K562 (cell line): ENCODE data around the gene TRIP10. TPM values are rescaled to one million over a fixed set of nuclear protein-coding genes. Genes with fewer than 3 reads are reported as not detected.
A peak's percentile ranks its signal among the peaks of the same experiment; 100 is the strongest.

Experiments used
- CHD1 ChIP-seq: fragments of 200-600 bp; sonication (generic); IDR thresholded peaks from one replicate; pipeline ENCODE4 v1.6.1; 2012; ENCODE audit warnings: mild to moderate bottlenecking, moderate library complexity, low read length, inconsistent platforms
- NFATC3 ChIP-seq: fragments of 450-650 bp; IDR thresholded peaks from 2 replicates; pipeline ENCODE4 v1.6.1; 2017; ENCODE audit warnings: mild to moderate bottlenecking
- U2AF2 ChIP-seq: fragments of 200-400 bp; formaldehyde crosslinking; optimal IDR thresholded peaks from 2 replicates; pipeline ENCODE3; 2017; ENCODE audit warnings: low read depth, mild to moderate bottlenecking, low read length
- ZFPM2 ChIP-seq: fragments of 250-450 bp; sonication (Bioruptor Pico); IDR thresholded peaks from 2 replicates; pipeline ENCODE4 v1.5.1; 2022; ENCODE audit warnings: mild to moderate bottlenecking
- ZNF740 ChIP-seq, 3 experiments: fragments of 200-800 bp in 1 of 3; sonication (Bioruptor generic) in 1 of 3; sonication (generic) in 1 of 3; formaldehyde crosslinking in 1 of 3; IDR thresholded peaks; 2 replicates each; pipeline versions ENCODE4 v1.6.1 to v1.8.0; 2016 to 2022; ENCODE audit warnings: mild to moderate bottlenecking in 2 of 3, missing compliant biosample characterization in 2 of 3, missing genetic modification characterization in 2 of 3, missing genetic modification reagents in 1 of 3
- polyA plus RNA-seq, 8 experiments: library from polyadenylated mRNA; depleted of rRNA in 4 of 8; stranded (reverse) in 5 of 8; unstranded in 3 of 8; fragments of >200 nt; fragmentation: Nextera tagmentation in 2 of 8; fragmentation: Illumina TruSeq in 1 of 8; extraction: Ambion mirVana in 2 of 8; extraction: Trizol in 1 of 8; gene quantifications; 2 replicates each; pipeline versions ENCODE4 v1.2.1 to v1.2.3, GENCODE V29; 2011 to 2014; ENCODE audit warnings: inconsistent platforms in 1 of 8, missing spikeins in 1 of 8
- total RNA-seq, 7 experiments: library from RNA; depleted of rRNA in 6 of 7; stranded (reverse); fragments of >200 nt in 6 of 7; fragmentation: Illumina TruSeq in 2 of 7; extraction: Trizol in 2 of 7; gene quantifications; 2 replicates each; pipeline versions ENCODE4 v1.2.1 to v1.2.3, GENCODE V29; 2011 to 2021; ENCODE audit warnings: low replicate concordance in 1 of 7
- TF ChIP-seq, protein P1 (sequence below): fragments of 450-650 bp; IDR thresholded peaks from 2 replicates; pipeline ENCODE4 v1.6.1; 2016; ENCODE audit warnings: mild to moderate bottlenecking, moderate library complexity
- TF ChIP-seq, protein P2 (sequence below): fragments of 450-650 bp; IDR thresholded peaks from 2 replicates; pipeline ENCODE4 v1.7.1; 2018; ENCODE audit warnings: mild to moderate bottlenecking, low read depth; ENCODE audit not compliant: partially characterized antibody
- TF ChIP-seq, protein P3 (sequence below): sonication (generic); formaldehyde crosslinking; IDR thresholded peaks from 2 replicates; pipeline ENCODE4 v1.8.1; 2022; ENCODE audit warnings: missing genetic modification reagents

Gene TRIP10
- total and polyA plus RNA-seq, 9 of the 15 experiments (the other 6 are each of a cell fraction or from before 2014, with no cell fraction given), result 1.2 to 66.8 (median 36.1) TPM

GRCh38 chr19:6737284-6737872 is 2.1 kb upstream of the TRIP10 start, which contains the start of gene GPR108 (continued):
- TF ChIP-seq, protein P1, sequence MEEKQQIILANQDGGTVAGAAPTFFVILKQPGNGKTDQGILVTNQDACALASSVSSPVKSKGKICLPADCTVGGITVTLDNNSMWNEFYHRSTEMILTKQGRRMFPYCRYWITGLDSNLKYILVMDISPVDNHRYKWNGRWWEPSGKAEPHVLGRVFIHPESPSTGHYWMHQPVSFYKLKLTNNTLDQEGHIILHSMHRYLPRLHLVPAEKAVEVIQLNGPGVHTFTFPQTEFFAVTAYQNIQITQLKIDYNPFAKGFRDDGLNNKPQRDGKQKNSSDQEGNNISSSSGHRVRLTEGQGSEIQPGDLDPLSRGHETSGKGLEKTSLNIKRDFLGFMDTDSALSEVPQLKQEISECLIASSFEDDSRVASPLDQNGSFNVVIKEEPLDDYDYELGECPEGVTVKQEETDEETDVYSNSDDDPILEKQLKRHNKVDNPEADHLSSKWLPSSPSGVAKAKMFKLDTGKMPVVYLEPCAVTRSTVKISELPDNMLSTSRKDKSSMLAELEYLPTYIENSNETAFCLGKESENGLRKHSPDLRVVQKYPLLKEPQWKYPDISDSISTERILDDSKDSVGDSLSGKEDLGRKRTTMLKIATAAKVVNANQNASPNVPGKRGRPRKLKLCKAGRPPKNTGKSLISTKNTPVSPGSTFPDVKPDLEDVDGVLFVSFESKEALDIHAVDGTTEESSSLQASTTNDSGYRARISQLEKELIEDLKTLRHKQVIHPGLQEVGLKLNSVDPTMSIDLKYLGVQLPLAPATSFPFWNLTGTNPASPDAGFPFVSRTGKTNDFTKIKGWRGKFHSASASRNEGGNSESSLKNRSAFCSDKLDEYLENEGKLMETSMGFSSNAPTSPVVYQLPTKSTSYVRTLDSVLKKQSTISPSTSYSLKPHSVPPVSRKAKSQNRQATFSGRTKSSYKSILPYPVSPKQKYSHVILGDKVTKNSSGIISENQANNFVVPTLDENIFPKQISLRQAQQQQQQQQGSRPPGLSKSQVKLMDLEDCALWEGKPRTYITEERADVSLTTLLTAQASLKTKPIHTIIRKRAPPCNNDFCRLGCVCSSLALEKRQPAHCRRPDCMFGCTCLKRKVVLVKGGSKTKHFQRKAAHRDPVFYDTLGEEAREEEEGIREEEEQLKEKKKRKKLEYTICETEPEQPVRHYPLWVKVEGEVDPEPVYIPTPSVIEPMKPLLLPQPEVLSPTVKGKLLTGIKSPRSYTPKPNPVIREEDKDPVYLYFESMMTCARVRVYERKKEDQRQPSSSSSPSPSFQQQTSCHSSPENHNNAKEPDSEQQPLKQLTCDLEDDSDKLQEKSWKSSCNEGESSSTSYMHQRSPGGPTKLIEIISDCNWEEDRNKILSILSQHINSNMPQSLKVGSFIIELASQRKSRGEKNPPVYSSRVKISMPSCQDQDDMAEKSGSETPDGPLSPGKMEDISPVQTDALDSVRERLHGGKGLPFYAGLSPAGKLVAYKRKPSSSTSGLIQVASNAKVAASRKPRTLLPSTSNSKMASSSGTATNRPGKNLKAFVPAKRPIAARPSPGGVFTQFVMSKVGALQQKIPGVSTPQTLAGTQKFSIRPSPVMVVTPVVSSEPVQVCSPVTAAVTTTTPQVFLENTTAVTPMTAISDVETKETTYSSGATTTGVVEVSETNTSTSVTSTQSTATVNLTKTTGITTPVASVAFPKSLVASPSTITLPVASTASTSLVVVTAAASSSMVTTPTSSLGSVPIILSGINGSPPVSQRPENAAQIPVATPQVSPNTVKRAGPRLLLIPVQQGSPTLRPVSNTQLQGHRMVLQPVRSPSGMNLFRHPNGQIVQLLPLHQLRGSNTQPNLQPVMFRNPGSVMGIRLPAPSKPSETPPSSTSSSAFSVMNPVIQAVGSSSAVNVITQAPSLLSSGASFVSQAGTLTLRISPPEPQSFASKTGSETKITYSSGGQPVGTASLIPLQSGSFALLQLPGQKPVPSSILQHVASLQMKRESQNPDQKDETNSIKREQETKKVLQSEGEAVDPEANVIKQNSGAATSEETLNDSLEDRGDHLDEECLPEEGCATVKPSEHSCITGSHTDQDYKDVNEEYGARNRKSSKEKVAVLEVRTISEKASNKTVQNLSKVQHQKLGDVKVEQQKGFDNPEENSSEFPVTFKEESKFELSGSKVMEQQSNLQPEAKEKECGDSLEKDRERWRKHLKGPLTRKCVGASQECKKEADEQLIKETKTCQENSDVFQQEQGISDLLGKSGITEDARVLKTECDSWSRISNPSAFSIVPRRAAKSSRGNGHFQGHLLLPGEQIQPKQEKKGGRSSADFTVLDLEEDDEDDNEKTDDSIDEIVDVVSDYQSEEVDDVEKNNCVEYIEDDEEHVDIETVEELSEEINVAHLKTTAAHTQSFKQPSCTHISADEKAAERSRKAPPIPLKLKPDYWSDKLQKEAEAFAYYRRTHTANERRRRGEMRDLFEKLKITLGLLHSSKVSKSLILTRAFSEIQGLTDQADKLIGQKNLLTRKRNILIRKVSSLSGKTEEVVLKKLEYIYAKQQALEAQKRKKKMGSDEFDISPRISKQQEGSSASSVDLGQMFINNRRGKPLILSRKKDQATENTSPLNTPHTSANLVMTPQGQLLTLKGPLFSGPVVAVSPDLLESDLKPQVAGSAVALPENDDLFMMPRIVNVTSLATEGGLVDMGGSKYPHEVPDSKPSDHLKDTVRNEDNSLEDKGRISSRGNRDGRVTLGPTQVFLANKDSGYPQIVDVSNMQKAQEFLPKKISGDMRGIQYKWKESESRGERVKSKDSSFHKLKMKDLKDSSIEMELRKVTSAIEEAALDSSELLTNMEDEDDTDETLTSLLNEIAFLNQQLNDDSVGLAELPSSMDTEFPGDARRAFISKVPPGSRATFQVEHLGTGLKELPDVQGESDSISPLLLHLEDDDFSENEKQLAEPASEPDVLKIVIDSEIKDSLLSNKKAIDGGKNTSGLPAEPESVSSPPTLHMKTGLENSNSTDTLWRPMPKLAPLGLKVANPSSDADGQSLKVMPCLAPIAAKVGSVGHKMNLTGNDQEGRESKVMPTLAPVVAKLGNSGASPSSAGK, result no peak
- TF ChIP-seq ZFPM2 (CRISPR knock-in tag) (0 out of 2 replicates have a peak, but pooled peaks have one; percentile 62), CHD1 (no peak), ZNF740 (CRISPR knock-in tag; IDR thresholded peaks at IDR 0.05) (no peak; the same call in 1 of the 2 replicates), ZNF740 (tag; IDR thresholded peaks at IDR 0.05) (no peak), U2AF2 (no peak), NFATC3 (no peak)
- TF ChIP-seq, protein P2, sequence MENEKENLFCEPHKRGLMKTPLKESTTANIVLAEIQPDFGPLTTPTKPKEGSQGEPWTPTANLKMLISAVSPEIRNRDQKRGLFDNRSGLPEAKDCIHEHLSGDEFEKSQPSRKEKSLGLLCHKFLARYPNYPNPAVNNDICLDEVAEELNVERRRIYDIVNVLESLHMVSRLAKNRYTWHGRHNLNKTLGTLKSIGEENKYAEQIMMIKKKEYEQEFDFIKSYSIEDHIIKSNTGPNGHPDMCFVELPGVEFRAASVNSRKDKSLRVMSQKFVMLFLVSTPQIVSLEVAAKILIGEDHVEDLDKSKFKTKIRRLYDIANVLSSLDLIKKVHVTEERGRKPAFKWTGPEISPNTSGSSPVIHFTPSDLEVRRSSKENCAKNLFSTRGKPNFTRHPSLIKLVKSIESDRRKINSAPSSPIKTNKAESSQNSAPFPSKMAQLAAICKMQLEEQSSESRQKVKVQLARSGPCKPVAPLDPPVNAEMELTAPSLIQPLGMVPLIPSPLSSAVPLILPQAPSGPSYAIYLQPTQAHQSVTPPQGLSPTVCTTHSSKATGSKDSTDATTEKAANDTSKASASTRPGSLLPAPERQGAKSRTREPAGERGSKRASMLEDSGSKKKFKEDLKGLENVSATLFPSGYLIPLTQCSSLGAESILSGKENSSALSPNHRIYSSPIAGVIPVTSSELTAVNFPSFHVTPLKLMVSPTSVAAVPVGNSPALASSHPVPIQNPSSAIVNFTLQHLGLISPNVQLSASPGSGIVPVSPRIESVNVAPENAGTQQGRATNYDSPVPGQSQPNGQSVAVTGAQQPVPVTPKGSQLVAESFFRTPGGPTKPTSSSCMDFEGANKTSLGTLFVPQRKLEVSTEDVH, result peak; percentile 68
- TF ChIP-seq, protein P3, sequence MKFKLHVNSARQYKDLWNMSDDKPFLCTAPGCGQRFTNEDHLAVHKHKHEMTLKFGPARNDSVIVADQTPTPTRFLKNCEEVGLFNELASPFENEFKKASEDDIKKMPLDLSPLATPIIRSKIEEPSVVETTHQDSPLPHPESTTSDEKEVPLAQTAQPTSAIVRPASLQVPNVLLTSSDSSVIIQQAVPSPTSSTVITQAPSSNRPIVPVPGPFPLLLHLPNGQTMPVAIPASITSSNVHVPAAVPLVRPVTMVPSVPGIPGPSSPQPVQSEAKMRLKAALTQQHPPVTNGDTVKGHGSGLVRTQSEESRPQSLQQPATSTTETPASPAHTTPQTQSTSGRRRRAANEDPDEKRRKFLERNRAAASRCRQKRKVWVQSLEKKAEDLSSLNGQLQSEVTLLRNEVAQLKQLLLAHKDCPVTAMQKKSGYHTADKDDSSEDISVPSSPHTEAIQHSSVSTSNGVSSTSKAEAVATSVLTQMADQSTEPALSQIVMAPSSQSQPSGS, result no peak
